ENCODE measurements around the gene KDM7A.

The KDM7A gene

GRCh38 chr7:140218656-140219055 lies 41.9 kb upstream of the KDM7A start:
- intact Hi-C loops (cut with DNase I; ENCODE audit: low total_unique reads) = no loop called here
- DNase-seq = no peak
- Histone ChIP-seq H3K27me3 (peaks cover 0 to 10% of the 10 kb centered on the region in 2 donors), H3K4me3 (no peak overlapping the region), H3K4me1 (no peaks in the 10 kb centered on the region), H3K9me3 (no peaks in the 10 kb centered on the region), H3K27ac (no peak overlapping the region), H3K36me3 (no peaks in the 10 kb centered on the region)
- no peak for TF ChIP-seq CTCF (IDR thresholded peaks at IDR 0.05)

GRCh38 chr7:140217750-140218501 lies 41.1 kb upstream of the KDM7A start:
- DNase-seq = no peak
- intact Hi-C loops (cut with DNase I; ENCODE audit: low total_unique reads) = no loop called here
- no peaks in the 10 kb centered on the region for H3K4me1 ChIP-seq

GRCh38 chr7:140215281-140215680 lies 38.5 kb upstream of the KDM7A start:
- Histone ChIP-seq H3K36me3 (no peaks in the 10 kb centered on the region), H3K27ac (no peak overlapping the region), H3K4me1 (no peaks in the 10 kb centered on the region), H3K27me3 (no peaks in the 10 kb centered on the region), H3K9me3 (no peaks in the 10 kb centered on the region), H3K4me3 (no peak overlapping the region)
- intact Hi-C loops (cut with DNase I; ENCODE audit: low total_unique reads) = no loop called here
- TF ChIP-seq CTCF (IDR thresholded peaks at IDR 0.05) = no peak
- DNase-seq = no peak

More at GRCh38 chr7:140217750-140218501, 41.1 kb upstream of the KDM7A start:
- no peak overlapping the region for H3K4me3 ChIP-seq
- no peaks in the 10 kb centered on the region for H3K36me3 ChIP-seq
- TF ChIP-seq CTCF (IDR thresholded peaks at IDR 0.05) = no peak
- H3K27ac ChIP-seq = no peak overlapping the region
- no peaks in the 10 kb centered on the region for H3K9me3 ChIP-seq
- peaks cover 0 to 4% of the 10 kb centered on the region in 2 donors for H3K27me3 ChIP-seq

- peak in 1 of 2 donors; percentile 43 for DNase-seq
- Histone ChIP-seq H3K27me3 (no peaks in the 10 kb centered on the region), H3K4me1 (no peaks in the 10 kb centered on the region), H3K9me3 (no peaks in the 10 kb centered on the region), H3K4me3 (no peak overlapping the region), H3K27ac (no peak overlapping the region), H3K36me3 (no peaks in the 10 kb centered on the region)
- intact Hi-C loops (cut with DNase I; ENCODE audit: low total_unique reads) = no loop called here
- no peak for TF ChIP-seq CTCF (IDR thresholded peaks at IDR 0.05)
Observed at GRCh38 chr7:140214075-140214684, 37.4 kb upstream of the KDM7A start.

GRCh38 chr7:140213684-140214074 lies 36.9 kb upstream of the KDM7A start:
- H3K9me3 ChIP-seq = no peaks in the 10 kb centered on the region
- H3K27ac ChIP-seq = no peak overlapping the region
- no peaks in the 10 kb centered on the region for H3K36me3 ChIP-seq
- H3K4me3 ChIP-seq = no peak overlapping the region
- peaks cover 0 to 2% of the 10 kb centered on the region in 2 donors for H3K27me3 ChIP-seq
- intact Hi-C loops (cut with DNase I; ENCODE audit: low total_unique reads) = no loop called here
- DNase-seq = no peak
- TF ChIP-seq CTCF (IDR thresholded peaks at IDR 0.05) = no peak
- no peaks in the 10 kb centered on the region for H3K4me1 ChIP-seq

Measured in tibial artery (tissue), 4 donors.